Astrocyte of the spinal cord (primary cell): ENCODE measurements around the gene CLTA.

Experiments
- DNase-seq: peaks from one replicate; pipeline ENCODE4 v3.0.0; 2011; ENCODE audit warnings: low read depth, low spot score
- H3K4me3 ChIP-seq: 2 replicates; pipeline ENCODE4 v1.5.1; 2011; ENCODE audit warnings: low read depth, mild to moderate bottlenecking, low read length, moderate library complexity
- in situ Hi-C: cut with HindIII; loops from 2 replicates; pipeline ENCODE4 v1.10.0; 2017; ENCODE audit warnings: low sequenced_read_pairs
- TF ChIP-seq, protein P1 (sequence below): IDR thresholded peaks from 2 replicates; pipeline ENCODE4 v1.5.1; 2012; ENCODE audit warnings: low read depth, mild to moderate bottlenecking, low read length, inconsistent platforms

The CLTA gene

DNA sequence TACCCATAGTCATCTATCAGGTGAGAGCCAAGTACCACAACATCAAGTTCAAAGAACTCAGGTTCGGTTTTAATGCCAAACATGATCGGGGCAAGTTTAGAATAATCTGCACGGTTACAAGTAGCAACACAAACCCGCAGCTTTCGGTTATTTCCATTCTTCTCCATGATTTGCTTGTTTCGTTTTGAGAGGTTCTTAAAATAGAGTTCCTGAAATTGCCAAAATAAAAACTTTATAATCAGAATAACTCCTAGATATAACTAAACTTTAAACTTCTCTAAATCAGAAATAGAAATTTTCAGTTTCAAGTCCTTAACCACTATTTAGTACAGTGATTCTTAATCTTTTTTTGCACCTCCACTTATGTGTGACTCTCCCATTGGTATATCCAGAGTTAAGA, 58.5 kb downstream of the CLTA start:
- H3K4me3 ChIP-seq: no peak overlapping the region
- in situ Hi-C loops: no loop called here
- TF ChIP-seq, protein P1, sequence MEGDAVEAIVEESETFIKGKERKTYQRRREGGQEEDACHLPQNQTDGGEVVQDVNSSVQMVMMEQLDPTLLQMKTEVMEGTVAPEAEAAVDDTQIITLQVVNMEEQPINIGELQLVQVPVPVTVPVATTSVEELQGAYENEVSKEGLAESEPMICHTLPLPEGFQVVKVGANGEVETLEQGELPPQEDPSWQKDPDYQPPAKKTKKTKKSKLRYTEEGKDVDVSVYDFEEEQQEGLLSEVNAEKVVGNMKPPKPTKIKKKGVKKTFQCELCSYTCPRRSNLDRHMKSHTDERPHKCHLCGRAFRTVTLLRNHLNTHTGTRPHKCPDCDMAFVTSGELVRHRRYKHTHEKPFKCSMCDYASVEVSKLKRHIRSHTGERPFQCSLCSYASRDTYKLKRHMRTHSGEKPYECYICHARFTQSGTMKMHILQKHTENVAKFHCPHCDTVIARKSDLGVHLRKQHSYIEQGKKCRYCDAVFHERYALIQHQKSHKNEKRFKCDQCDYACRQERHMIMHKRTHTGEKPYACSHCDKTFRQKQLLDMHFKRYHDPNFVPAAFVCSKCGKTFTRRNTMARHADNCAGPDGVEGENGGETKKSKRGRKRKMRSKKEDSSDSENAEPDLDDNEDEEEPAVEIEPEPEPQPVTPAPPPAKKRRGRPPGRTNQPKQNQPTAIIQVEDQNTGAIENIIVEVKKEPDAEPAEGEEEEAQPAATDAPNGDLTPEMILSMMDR: no peak
- DNase-seq: no peak

DNA sequence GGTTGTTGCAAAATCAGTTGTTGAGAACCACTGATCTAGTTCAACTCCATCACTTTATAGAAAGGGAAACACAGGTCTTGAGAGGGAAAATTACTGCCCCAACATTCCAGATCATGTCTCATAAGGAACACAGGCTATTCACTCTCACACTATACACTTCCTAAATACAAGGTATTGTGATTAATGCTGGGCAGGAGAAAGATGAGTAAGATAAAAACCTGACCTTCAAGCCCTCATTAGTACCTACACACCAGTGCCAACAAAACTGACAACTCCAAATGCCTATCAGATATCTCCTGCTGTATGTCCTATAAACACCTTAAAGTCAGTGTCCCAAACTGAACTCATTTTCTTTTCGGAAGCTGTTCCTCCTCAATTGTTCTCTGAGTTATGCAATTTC, 59.4 kb downstream of the CLTA start:
- no peak for DNase-seq
- H3K4me3 ChIP-seq: no peak overlapping the region
- in situ Hi-C loops: no loop called here
- TF ChIP-seq, protein P1: no peak

DNA sequence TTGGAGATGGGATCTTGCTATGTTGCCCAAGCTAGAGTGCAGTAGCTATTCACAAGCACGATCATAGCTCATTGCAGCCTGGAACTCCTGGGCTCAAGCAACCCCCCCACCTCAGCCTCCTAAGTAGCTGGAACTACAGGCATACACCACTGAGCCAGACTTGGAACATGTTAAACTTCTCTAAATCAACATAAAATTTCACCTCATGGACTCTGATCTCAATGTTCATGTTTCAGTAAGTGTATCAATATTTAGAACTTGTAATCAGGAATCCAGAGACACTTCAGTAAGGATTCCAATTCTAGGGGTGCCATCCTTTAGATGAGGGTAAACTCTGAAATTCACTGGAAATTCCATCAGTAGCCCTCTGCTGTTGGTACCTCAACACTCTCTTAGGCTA, 60.7 kb downstream of the CLTA start:
- in situ Hi-C loops: no loop called here
- no peak overlapping the region for H3K4me3 ChIP-seq
- TF ChIP-seq, protein P1: no peak
- DNase-seq: no peak

DNA sequence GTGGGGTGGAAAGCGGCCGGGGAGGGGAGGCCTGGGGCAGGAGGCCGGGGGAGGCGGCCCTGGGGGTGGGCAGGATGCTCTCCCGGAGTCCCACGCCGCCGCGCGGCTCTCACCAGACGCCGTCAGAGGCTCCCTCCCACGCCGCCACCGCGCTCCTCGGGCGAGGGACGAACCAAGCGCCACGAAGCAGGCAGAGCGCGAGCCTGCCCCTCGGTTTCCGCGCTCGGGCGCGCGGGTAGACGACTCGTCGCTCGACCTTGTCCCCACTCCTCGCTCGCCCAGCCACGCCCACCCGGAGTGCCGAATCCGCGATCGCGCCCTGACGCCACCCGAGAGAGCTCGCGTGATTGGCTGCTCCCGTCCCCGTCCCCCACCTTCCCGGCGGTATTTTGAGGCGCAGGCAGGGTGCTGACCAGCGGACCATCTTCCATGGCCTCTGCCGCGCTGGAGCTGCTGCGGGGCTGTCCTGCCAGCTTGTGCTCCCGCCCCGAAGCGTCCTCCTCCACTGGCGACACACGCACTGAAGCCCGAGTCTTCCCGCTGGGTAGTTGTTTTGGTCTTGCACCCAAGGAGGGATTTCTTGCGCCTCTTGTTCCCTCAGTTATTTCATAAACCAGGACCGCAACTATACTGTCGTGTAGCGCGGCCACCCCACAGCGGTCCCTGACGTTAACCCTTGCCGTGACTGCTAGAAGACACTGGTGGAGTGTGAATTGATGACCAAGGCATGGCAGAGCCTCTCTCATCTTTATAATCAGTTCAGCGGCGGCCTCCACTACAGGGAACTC, 67.7 kb downstream of the CLTA start, which contains the start of gene GNE:
Gene GNE (minus strand): TSS at position 241 of the 788 bp plus-strand sequence. CDS start 9,093 bp downstream, outside the sequence.
- H3K4me3 ChIP-seq: peak within 1 kb of the TSS; percentile 75
- TF ChIP-seq, protein P1: no peak
- in situ Hi-C loops: no loop called here
- peak; percentile 96 for DNase-seq

DNA sequence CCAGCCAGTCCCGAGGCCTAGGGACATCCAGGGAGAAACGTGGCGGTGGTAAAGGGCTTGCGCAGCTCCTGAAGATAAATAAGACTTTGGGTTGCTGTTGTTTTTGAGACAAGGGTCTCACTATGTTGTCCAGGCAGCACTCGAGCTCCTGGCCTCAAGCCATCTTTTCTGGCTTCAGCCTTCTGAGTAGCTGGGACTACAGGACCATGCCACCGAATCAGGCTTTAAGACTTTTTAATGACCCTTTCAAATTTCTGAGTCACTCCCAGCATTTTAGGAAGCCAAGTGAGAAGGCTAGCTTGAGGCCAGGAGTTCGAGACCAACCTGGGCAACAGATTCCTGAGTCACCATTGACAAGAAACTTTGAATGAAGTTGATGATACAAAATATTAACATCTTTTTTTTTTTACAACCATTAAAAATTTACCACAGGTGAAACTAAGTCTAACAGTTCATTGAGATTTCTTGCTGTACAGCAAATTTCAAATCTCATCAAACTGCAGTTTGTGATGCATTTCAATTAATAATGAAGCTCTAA, 68.3 kb downstream of the CLTA start:
- in situ Hi-C loops: no loop called here
- DNase-seq: no peak
- H3K4me3 ChIP-seq: peak overlapping the region; percentile 75
- TF ChIP-seq, protein P1: no peak
